Measurements from ENCODE around the gene ACAN. TPM values are rescaled to one million over a fixed set of nuclear protein-coding genes. Genes with fewer than 3 reads are reported as not detected.

ACAN gene
- total and polyA plus RNA-seq, 2 of the 8 experiments (the other 6 are each of a cell fraction or from before 2014, with no cell fraction given), result 0.71 to 0.73 TPM

- TF ChIP-seq SIN3A (conservative IDR thresholded peaks at IDR 0.05 in 1 of 2, IDR thresholded peaks at IDR 0.05 in 1 of 2; ENCODE audit: low read depth in 1 of 2, low read length in 2 of 2), result no peak
- no peak for TF ChIP-seq HDAC2 (IDR thresholded peaks at IDR 0.05; ENCODE audit: borderline replicate concordance in 1 of 2, low read depth in 2 of 2, low read length in 2 of 2)
- peak; percentile 38; the same call in 1 of the 2 replicates for TF ChIP-seq EGR1 (IDR thresholded peaks at IDR 0.05; ENCODE audit: borderline replicate concordance, low read depth, low read length)
- peak in 1 of 2 experiments; percentile 29; a peak in 1 of 4 replicates for TF ChIP-seq RAD21 (IDR thresholded peaks at IDR 0.05 in 1 of 2, conservative IDR thresholded peaks at IDR 0.05 in 1 of 2; ENCODE audit: low read depth in 2 of 2, low read length in 2 of 2)
- TF ChIP-seq JUND (IDR thresholded peaks at IDR 0.05; ENCODE audit: low read length), result peak; percentile 72
Measured at GRCh38 chr15:88911766-88912118, 108.5 kb downstream of the ACAN start (continued).
